Activated T-cell treated with anti-CD3 and anti-CD28 coated beads, Interleukin-2, amount 50 U/mL, for 4 hours (primary cell): ENCODE results near the gene TPRA1. TPM values are rescaled to one million over a fixed set of nuclear protein-coding genes. Genes with fewer than 3 reads are reported as not detected.

Experiments
- ATAC-seq, 2 donors: fragments of 200-7000 bp; cut with Tn5 transposase; one replicate each; pipeline ENCODE4 v1.10.0; 2021
- DNase-seq: peaks from one replicate; pipeline ENCODE4 v3.0.0-alpha.2; 2020
- H3K27me3 Mint-ChIP-seq: one replicate; pipeline ENCODE4 v1.8.0; 2021; ENCODE audit warnings: low read depth, mixed read lengths
- H3K36me3 Mint-ChIP-seq: one replicate; pipeline ENCODE4 v1.8.0; 2022; ENCODE audit warnings: mixed read lengths; ENCODE audit not compliant: insufficient read depth
- H3K4me1 Mint-ChIP-seq: one replicate; pipeline ENCODE4 v1.8.0; 2021; ENCODE audit warnings: low read depth, mixed read lengths
- H3K4me3 Mint-ChIP-seq: one replicate; pipeline ENCODE4 v1.8.0; 2021; ENCODE audit warnings: mild to moderate bottlenecking, moderate library complexity, mixed read lengths
- H3K9me3 Mint-ChIP-seq: one replicate; pipeline ENCODE4 v1.8.0; 2021; ENCODE audit warnings: mixed read lengths
- total RNA-seq, 3 donors: library from RNA; stranded (reverse); gene quantifications; one replicate each; pipeline ENCODE4 v1.2.1, GENCODE V29; 2021

TPRA1 gene
- total RNA-seq, 3 donors from 2014 or later: 37.8 to 39.2 (median 38.9) TPM

- H3K27me3 Mint-ChIP-seq: no peaks in the 10 kb centered on the region
- no peak for DNase-seq
- no peak for ATAC-seq
- H3K4me3 Mint-ChIP-seq: no peak overlapping the region
- peaks cover 9% of the 10 kb centered on the region for H3K36me3 Mint-ChIP-seq
- no peaks in the 10 kb centered on the region for H3K9me3 Mint-ChIP-seq
- H3K4me1 Mint-ChIP-seq: peaks cover 7% of the 10 kb centered on the region
These were observed 18.3 kb downstream of the TPRA1 start for GRCh38 chr3:127572186-127572585.

DNA sequence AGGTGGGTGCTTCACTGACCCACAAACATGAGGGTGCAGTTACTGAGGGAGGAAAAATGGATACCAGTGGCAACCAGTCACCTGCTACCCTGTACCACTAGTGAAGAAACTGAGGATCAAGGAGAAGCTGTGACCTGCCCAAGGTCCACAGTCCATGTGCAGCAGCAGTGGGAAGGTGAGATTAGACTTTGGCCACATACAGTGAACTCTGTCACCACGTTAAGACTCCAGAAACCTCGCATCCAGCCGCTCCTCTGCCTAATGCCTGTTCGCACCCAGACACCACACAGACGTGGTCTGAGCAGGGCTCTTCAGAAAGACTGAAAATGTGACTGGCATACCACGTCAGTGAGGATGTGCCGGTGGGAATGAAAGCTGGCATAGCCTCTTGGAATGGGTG, 20.0 kb downstream of the TPRA1 start:
- H3K4me3 Mint-ChIP-seq: no peak overlapping the region
- ATAC-seq: no peak
- H3K4me1 Mint-ChIP-seq: peaks cover 6% of the 10 kb centered on the region
- no peaks in the 10 kb centered on the region for H3K9me3 Mint-ChIP-seq
- no peak for DNase-seq
- no peaks in the 10 kb centered on the region for H3K27me3 Mint-ChIP-seq
- H3K36me3 Mint-ChIP-seq: peaks cover 9% of the 10 kb centered on the region

DNA sequence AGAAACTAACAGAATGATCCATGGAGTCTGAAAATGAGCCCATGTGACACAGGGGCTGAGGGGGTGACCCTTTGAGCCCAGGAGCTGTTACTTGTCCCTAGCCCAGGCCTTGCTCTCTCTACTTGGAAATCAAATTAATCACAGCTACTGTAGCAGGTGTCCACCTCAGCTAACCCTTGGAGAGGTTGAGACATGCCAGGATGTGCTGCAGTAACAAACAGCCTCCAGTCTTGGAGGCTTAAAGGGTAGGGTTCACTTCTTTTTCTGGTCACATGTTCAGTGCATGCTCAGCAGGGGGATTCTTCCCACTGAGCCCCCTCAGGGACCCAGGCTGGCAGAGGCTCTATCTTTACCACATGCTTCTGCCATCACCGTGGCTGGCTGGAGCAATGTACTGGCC, 21.4 kb downstream of the TPRA1 start:
- DNase-seq: no peak
- Mint-ChIP-seq H3K27me3 (peaks cover 3% of the 10 kb centered on the region), H3K4me3 (no peak overlapping the region), H3K36me3 (peaks cover 6% of the 10 kb centered on the region), H3K4me1 (no peaks in the 10 kb centered on the region), H3K9me3 (no peaks in the 10 kb centered on the region)
- ATAC-seq: no peak

GRCh38 chr3:127568586-127568985, 21.9 kb downstream of the TPRA1 start:
- Mint-ChIP-seq H3K27me3 (peaks cover 3% of the 10 kb centered on the region), H3K4me1 (no peaks in the 10 kb centered on the region), H3K9me3 (no peaks in the 10 kb centered on the region), H3K36me3 (peaks cover 6% of the 10 kb centered on the region), H3K4me3 (no peak overlapping the region)
- ATAC-seq: no peak
- no peak for DNase-seq

- H3K4me1 Mint-ChIP-seq: no peaks in the 10 kb centered on the region
- DNase-seq (no peak), ATAC-seq (no peak)
- no peak overlapping the region for H3K4me3 Mint-ChIP-seq
- peaks cover 3% of the 10 kb centered on the region for H3K27me3 Mint-ChIP-seq
- no peaks in the 10 kb centered on the region for H3K9me3 Mint-ChIP-seq
- peaks cover 6% of the 10 kb centered on the region for H3K36me3 Mint-ChIP-seq
These were observed 23.7 kb downstream of the TPRA1 start for GRCh38 chr3:127566833-127567232.

DNA sequence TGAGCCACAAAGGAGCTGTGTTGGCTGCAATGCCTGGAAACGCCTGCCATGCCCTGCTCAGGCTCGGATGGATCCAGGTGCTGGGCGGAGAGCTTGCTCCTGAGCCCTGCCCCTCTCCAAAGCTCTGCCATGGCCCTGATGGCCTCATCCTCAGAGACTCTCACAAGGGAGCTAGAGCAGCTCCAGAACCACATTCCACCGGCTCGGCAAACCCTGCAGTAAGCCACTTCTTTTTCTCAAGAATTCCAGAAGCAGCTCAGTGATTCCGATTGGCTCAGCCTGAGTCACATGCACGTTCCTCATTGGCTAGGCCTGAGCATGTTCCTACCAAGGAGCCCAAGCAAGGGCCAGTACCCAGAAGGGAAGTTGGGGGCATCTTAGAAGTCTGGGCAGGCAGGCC, 24.8 kb downstream of the TPRA1 start:
- no peaks in the 10 kb centered on the region for H3K4me1 Mint-ChIP-seq
- H3K9me3 Mint-ChIP-seq: no peaks in the 10 kb centered on the region
- DNase-seq (no peak), ATAC-seq (no peak)
- no peak overlapping the region for H3K4me3 Mint-ChIP-seq
- peaks cover 3% of the 10 kb centered on the region for H3K27me3 Mint-ChIP-seq
- H3K36me3 Mint-ChIP-seq: no peaks in the 10 kb centered on the region

GRCh38 chr3:127560051-127560787, 30.3 kb downstream of the TPRA1 start:
- H3K36me3 Mint-ChIP-seq: no peaks in the 10 kb centered on the region
- peaks cover 3% of the 10 kb centered on the region for H3K4me1 Mint-ChIP-seq
- H3K9me3 Mint-ChIP-seq: peaks cover 11% of the 10 kb centered on the region
- DNase-seq (no peak), ATAC-seq (peak; percentile 21 to 43)
- no peak overlapping the region for H3K4me3 Mint-ChIP-seq
- peaks cover under 1% of the 10 kb centered on the region for H3K27me3 Mint-ChIP-seq

- ATAC-seq (no peak), DNase-seq (no peak)
- H3K9me3 Mint-ChIP-seq: peaks cover 11% of the 10 kb centered on the region
- H3K4me1 Mint-ChIP-seq: peaks cover 3% of the 10 kb centered on the region
- no peaks in the 10 kb centered on the region for H3K36me3 Mint-ChIP-seq
- H3K4me3 Mint-ChIP-seq: no peak overlapping the region
- peaks cover 3% of the 10 kb centered on the region for H3K27me3 Mint-ChIP-seq
These were observed 34.0 kb downstream of the TPRA1 start for GRCh38 chr3:127556565-127556964.

- H3K27me3 Mint-ChIP-seq: peaks cover 6% of the 10 kb centered on the region
- ATAC-seq: no peak
These were observed 35.4 kb downstream of the TPRA1 start for GRCh38 chr3:127555108-127555507.

DNA sequence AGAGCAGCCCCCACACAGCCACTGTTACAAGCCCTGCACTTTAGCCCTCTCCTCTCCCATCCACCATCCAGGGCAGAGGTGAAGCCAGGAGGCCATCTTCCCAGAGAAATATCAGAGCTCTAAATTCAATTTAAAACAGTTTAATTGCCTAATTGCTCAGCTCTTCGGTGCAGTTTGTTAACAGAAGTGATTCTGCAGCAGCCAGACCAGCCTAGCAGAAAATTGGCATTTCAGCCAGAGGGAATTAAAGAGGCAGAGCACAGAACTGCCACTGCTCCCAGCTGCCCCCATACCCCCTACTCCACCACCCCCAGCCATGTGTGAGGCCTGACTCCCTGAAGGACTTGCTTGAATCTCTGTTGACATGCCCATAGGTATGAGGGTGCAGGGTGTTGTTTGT, 38.5 kb downstream of the TPRA1 start:
- Mint-ChIP-seq H3K9me3 (no peaks in the 10 kb centered on the region), H3K4me3 (no peak overlapping the region), H3K27me3 (peaks cover 8% of the 10 kb centered on the region), H3K4me1 (peaks cover 5% of the 10 kb centered on the region), H3K36me3 (no peaks in the 10 kb centered on the region)
- DNase-seq: no peak
- no peak for ATAC-seq

More at GRCh38 chr3:127555108-127555507, 35.4 kb downstream of the TPRA1 start:
- Mint-ChIP-seq H3K4me1 (peaks cover 1% of the 10 kb centered on the region), H3K36me3 (no peaks in the 10 kb centered on the region), H3K9me3 (peaks cover 6% of the 10 kb centered on the region), H3K4me3 (no peak overlapping the region)
- no peak for DNase-seq

DNA sequence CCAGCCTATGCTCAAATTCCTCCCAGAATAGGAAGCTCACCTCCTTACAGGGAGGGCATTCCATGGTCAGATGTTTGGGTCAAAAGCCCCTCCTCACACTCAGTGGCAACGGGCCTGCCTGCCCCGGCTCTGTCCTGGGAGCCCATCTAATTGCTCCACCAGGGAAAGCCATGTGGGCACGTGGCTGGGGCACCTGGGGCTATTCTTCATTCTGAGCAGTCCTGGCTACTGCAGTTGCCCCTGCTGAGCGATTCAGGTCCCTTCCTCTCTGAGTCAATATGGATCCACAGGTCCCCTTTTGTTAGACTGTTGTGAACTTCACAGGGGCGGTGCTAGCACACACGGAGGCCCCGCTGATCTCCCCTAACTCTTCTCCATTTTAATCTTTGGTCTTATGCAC, 39.4 kb downstream of the TPRA1 start:
- DNase-seq (no peak), ATAC-seq (no peak)
- H3K36me3 Mint-ChIP-seq: no peaks in the 10 kb centered on the region
- no peaks in the 10 kb centered on the region for H3K9me3 Mint-ChIP-seq
- H3K4me3 Mint-ChIP-seq: no peak overlapping the region
- peaks cover 9% of the 10 kb centered on the region for H3K4me1 Mint-ChIP-seq
- H3K27me3 Mint-ChIP-seq: peaks cover 8% of the 10 kb centered on the region

GRCh38 chr3:127550468-127551157, 39.9 kb downstream of the TPRA1 start:
- DNase-seq: no peak
- peaks cover 9% of the 10 kb centered on the region for H3K4me1 Mint-ChIP-seq
- no peaks in the 10 kb centered on the region for H3K9me3 Mint-ChIP-seq
- ATAC-seq: no peak
- no peaks in the 10 kb centered on the region for H3K36me3 Mint-ChIP-seq
- H3K4me3 Mint-ChIP-seq: no peak overlapping the region
- H3K27me3 Mint-ChIP-seq: peaks cover 8% of the 10 kb centered on the region

DNA sequence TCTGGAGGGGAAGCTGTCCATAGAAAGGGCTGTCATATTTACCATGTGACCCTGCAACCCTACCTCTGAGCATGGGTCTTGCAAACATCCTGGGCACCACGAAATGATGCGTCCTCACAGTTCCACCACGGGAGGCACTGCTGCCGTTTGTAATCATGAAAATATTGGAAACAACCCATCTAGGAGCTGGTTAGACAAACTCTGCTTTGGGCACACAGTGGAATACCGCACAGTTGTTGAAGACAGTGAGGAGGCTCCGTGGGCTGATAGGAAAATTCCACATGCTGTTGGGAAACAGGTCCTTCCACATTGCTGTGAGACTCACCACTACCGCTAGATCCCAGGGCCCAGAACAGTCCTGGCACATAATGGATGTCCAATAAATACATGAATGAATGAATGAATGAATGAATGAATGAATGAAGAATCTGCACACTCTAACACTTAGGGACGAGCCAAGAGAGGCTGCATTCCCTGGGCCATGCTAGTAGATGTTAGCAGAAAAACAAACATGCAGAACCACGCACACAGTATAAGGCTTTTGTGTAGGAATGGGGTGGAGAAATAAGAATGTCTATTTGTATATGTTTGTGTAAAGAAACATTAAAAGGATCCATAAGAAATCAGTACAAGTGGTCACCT, 40.6 kb downstream of the TPRA1 start:
- H3K9me3 Mint-ChIP-seq: no peaks in the 10 kb centered on the region
- no peak for ATAC-seq
- no peaks in the 10 kb centered on the region for H3K36me3 Mint-ChIP-seq
- H3K27me3 Mint-ChIP-seq: peaks cover 6% of the 10 kb centered on the region
- H3K4me3 Mint-ChIP-seq: no peak overlapping the region
- DNase-seq: no peak
- H3K4me1 Mint-ChIP-seq: peaks cover 9% of the 10 kb centered on the region

DNA sequence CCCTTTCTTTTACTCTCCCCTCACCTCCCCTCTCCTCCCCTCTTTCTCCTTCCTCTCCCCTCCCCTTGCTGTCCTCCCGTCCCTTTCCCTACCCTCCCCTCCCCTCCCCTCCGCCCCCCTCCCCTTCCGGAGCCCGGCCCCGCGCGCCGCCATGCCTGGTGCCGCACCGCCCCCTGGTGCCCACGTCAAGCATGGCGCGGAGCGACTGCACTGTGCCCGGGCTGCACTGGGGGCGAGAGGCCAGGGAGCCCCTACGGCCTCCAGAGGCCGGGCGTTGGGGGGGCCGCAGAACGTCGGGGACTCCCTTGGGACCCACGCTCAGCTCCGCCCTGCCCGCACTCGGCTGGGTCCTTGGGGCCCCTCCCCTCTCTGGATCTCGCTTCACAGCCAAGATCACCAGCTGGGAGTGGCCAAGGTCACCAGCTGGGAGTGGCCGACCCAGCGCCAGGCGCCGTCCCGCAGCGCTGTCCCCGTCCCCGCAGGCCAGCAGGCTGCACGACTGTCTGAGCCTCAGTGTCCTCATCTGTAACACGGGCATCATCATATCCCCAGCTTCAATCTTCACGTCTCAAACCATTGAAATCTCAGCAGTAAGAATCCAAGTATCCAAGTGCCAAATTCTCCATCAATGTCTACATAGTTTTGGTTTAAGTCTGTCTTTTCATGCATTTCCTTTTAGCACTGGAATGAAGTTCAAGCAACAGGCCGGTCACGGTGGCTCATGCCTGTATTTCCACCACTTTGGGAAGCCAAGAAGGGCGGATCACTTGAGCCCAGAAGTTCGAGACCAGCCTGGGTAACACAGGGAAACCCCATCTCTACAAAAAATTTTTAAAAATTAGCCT, 42.5 kb downstream of the TPRA1 start:
- Mint-ChIP-seq H3K27me3 (peaks cover 6% of the 10 kb centered on the region), H3K9me3 (no peaks in the 10 kb centered on the region), H3K36me3 (no peaks in the 10 kb centered on the region), H3K4me3 (peak overlapping the region; percentile 70), H3K4me1 (peaks cover 9% of the 10 kb centered on the region)
- DNase-seq (peak; percentile 74), ATAC-seq (peak; percentile 93)
